ENCODE data around the gene PIP5K1B. TPM values are rescaled to one million over a fixed set of nuclear protein-coding genes. Genes with fewer than 3 reads are reported as not detected.

Gene PIP5K1B
- total and polyA plus RNA-seq, 10 of the 15 experiments (the other 5 are each of a cell fraction or from before 2014, with no cell fraction given) = 6.8 to 16.3 (median 10.6) TPM

- in situ Hi-C loops (cut with MboI) = loop anchor here (5.0 kb wide), 1 partner anchor 220 kb away; no protein-coding TSS in a partner anchor
- Histone ChIP-seq H4K20me1 (ENCODE audit: control insufficient read depth, insufficient read depth) (no peaks in the 10 kb centered on the region), H3K27me3 (replicated peaks in 1 of 2; ENCODE audit: control insufficient read depth in 2 of 2, insufficient read depth in 2 of 2, low read length in 1 of 2) (no peaks in the 10 kb centered on the region), H3K79me2 (ENCODE audit: control insufficient read depth, insufficient read depth, low read length) (peaks cover 32% of the 10 kb centered on the region), H3K27ac (ENCODE audit: control insufficient read depth, insufficient read depth) (no peak overlapping the region), H3K36me3 (ENCODE audit: control insufficient read depth in 2 of 2, insufficient read depth in 2 of 2, low read length in 1 of 2) (no peaks in the 10 kb centered on the region), H2AFZ (ENCODE audit: control insufficient read depth, low read depth, low read length) (no peak overlapping the region), H3K9me3 (replicated peaks; ENCODE audit: control insufficient read depth, insufficient read depth, low read length) (no peaks in the 10 kb centered on the region), H3K4me1 (ENCODE audit: control insufficient read depth, insufficient read depth, low read length) (peaks cover 2% of the 10 kb centered on the region; the same call in 1 of the 2 replicates), H3K4me3 (0 out of 2 replicates have a peak overlapping the region, but pooled peaks have one; percentile 26), H3K4me2 (ENCODE audit: control insufficient read depth, insufficient read depth) (peak overlapping the region; percentile 45; the same call in 1 of the 2 replicates), H3K9ac (ENCODE audit: control insufficient read depth, insufficient read depth, low read length) (no peak overlapping the region)
- ATAC-seq (no peak), DNase-seq (ENCODE audit: low read depth, low spot score) (no peak), FAIRE-seq (no peak)
- TF ChIP-seq NRF1 (conservative IDR thresholded peaks at IDR 0.05; ENCODE audit: low read depth, low read length) = no peak
- no peak for TF ChIP-seq CEBPB (IDR thresholded peaks at IDR 0.05; ENCODE audit: borderline replicate concordance in 1 of 2, low read depth in 2 of 2, low read length in 2 of 2)
- no peak for TF ChIP-seq ZZZ3 (IDR thresholded peaks at IDR 0.05; ENCODE audit: control insufficient read depth, insufficient read length, low read depth)
- no peak for TF ChIP-seq NR2F1 (conservative IDR thresholded peaks at IDR 0.05)
- TF ChIP-seq SIN3A (IDR thresholded peaks at IDR 0.05; ENCODE audit: low read depth, low read length) = no peak
- TF ChIP-seq MEF2A (IDR thresholded peaks at IDR 0.05; ENCODE audit: insufficient read depth, low read depth, low read length) = no peak
- no peak for TF ChIP-seq PRDM15 (CRISPR knock-in tag; IDR thresholded peaks at IDR 0.05)
- TF ChIP-seq SIX5 (IDR thresholded peaks at IDR 0.05; ENCODE audit: low read depth, low read length, severe bottlenecking) = no peak
- TF ChIP-seq IRF5 (IDR thresholded peaks at IDR 0.05; ENCODE audit: borderline replicate concordance) = no peak
- no peak for TF ChIP-seq SRF (IDR thresholded peaks at IDR 0.05; ENCODE audit: low read depth in 2 of 2, low read length in 2 of 2)
- no peak for TF ChIP-seq SUZ12 (IDR thresholded peaks at IDR 0.05; ENCODE audit: unreplicated experiment)
- no peak for TF ChIP-seq FOXK2 (IDR thresholded peaks at IDR 0.05)
- TF ChIP-seq KDM1A (IDR thresholded peaks at IDR 0.05; ENCODE audit: borderline replicate concordance) = no peak
- no peak for TF ChIP-seq SREBF2 (IDR thresholded peaks at IDR 0.05; ENCODE audit: low read length)
- TF ChIP-seq POLR2A (IDR thresholded peaks at IDR 0.05; ENCODE audit: low read depth, low read length) = no peak
- no peak for TF ChIP-seq RELA (IDR thresholded peaks at IDR 0.05; ENCODE audit: borderline replicate concordance, partially characterized antibody)
- TF ChIP-seq EED (IDR thresholded peaks at IDR 0.05; ENCODE audit: low read depth) = no peak
- no peak for TF ChIP-seq YY1 (IDR thresholded peaks at IDR 0.05; ENCODE audit: low read depth, low read length)
- no peak for TF ChIP-seq MYB (IDR thresholded peaks at IDR 0.05; ENCODE audit: borderline replicate concordance, low read depth, low read length)
- TF ChIP-seq POLR2AphosphoS5 (IDR thresholded peaks at IDR 0.05; ENCODE audit: low read length) = no peak
- RAD21 ChIA-PET (ENCODE audit: unreplicated experiment) = interaction anchor here (0.6 to 1.2 kb wide), 3 partner anchors 29 to 96 kb away, joined by 3 read pairs; no protein-coding TSS in a partner anchor
- BruUV-seq (replicated peaks) = no TSS peak
- CTCF ChIA-PET = interaction anchor here (0.9 to 1.3 kb wide), 4 partner anchors 12 to 198 kb away, joined by 3 to 5 read pairs (median 4); no protein-coding TSS in a partner anchor
- SMC1A ChIA-PET (ENCODE audit: uncharacterized antibody, unreplicated experiment) = interaction anchor here (1.1 to 1.7 kb wide), 7 partner anchors 12 to 170 kb away, joined by 3 to 5 read pairs (median 4); no protein-coding TSS in a partner anchor
- POLR2A ChIA-PET = no interaction called here
- intact Hi-C loops (cut with micrococcal nuclease; ENCODE audit: unreplicated experiment) = loop anchor here (2.0 to 5.0 kb wide), 3 partner anchors 21 to 217 kb away; no protein-coding TSS in a partner anchor
These were observed 76.9 kb downstream of the PIP5K1B start for GRCh38 chr9:68781928-68782327.
